GM21447 (cell line): ENCODE data around the gene ZCCHC13.
"Not testable (repeated sequence)": the region's sequence is repeated elsewhere in the genome, so short reads cannot be mapped to it uniquely, and the experiment has no call there.

ENCODE experiments used
- ATAC-seq: cut with Tn5 transposase; IDR thresholded peaks from one replicate; pipeline ENCODE4 v1.9.1; 2021; ENCODE audit not compliant: unreplicated experiment

The ZCCHC13 gene

GRCh38 chrX:74304016-74304415 is at the start of gene ZCCHC13:
TSS of gene ZCCHC13 (plus strand) at chrX:74304180. CDS start at chrX:74304267, 87 bp downstream.
- no peak for ATAC-seq

- ATAC-seq: not testable (repeated sequence)
Observed at GRCh38 chrX:74258111-74258510, 45.9 kb upstream of the ZCCHC13 start.

GRCh38 chrX:74259885-74260491 is 44.0 kb upstream of the ZCCHC13 start:
- ATAC-seq: no peak

- ATAC-seq: no peak
Observed at GRCh38 chrX:74262452-74263209, 41.3 kb upstream of the ZCCHC13 start.

GRCh38 chrX:74270393-74270792 is 33.6 kb upstream of the ZCCHC13 start:
- ATAC-seq: no peak

- no peak for ATAC-seq
Observed at GRCh38 chrX:74272230-74272629, 31.8 kb upstream of the ZCCHC13 start.

GRCh38 chrX:74274516-74274915 is 29.5 kb upstream of the ZCCHC13 start:
- no peak for ATAC-seq

- ATAC-seq: no peak
Observed at GRCh38 chrX:74277320-74277719, 26.7 kb upstream of the ZCCHC13 start.

GRCh38 chrX:74277846-74278245 is 26.1 kb upstream of the ZCCHC13 start:
- ATAC-seq: no peak

- ATAC-seq: peak; percentile 65
Observed at GRCh38 chrX:74280759-74281158, 23.2 kb upstream of the ZCCHC13 start.

- ATAC-seq: no peak
Observed at GRCh38 chrX:74284391-74284952, 19.5 kb upstream of the ZCCHC13 start.

GRCh38 chrX:74286950-74287740 is 16.8 kb upstream of the ZCCHC13 start:
- no peak for ATAC-seq

- ATAC-seq: no peak
Observed at GRCh38 chrX:74291577-74291963, 12.4 kb upstream of the ZCCHC13 start.

- ATAC-seq: peak; percentile 89
Observed at GRCh38 chrX:74291964-74292807, 11.8 kb upstream of the ZCCHC13 start.

GRCh38 chrX:74292808-74293123 is 11.2 kb upstream of the ZCCHC13 start:
- ATAC-seq: no peak

GRCh38 chrX:74293343-74293946 is 10.5 kb upstream of the ZCCHC13 start:
- ATAC-seq: no peak

GRCh38 chrX:74295101-74295500 is 8.9 kb upstream of the ZCCHC13 start:
- no peak for ATAC-seq

GRCh38 chrX:74297766-74298165 is 6.2 kb upstream of the ZCCHC13 start:
- ATAC-seq: no peak

- no peak for ATAC-seq
Observed at GRCh38 chrX:74300869-74301268, 3.1 kb upstream of the ZCCHC13 start.

- ATAC-seq: no peak
Observed at GRCh38 chrX:74318672-74319071, 14.7 kb downstream of the ZCCHC13 start.
